ENCODE measurements around the gene GRK7. TPM values are rescaled to one million over a fixed set of nuclear protein-coding genes. Genes with fewer than 3 reads are reported as not detected.

Gene GRK7
- polyA plus RNA-seq, 1 of the 3 experiments (the other 2 are of a cell fraction), result not detected

DNA sequence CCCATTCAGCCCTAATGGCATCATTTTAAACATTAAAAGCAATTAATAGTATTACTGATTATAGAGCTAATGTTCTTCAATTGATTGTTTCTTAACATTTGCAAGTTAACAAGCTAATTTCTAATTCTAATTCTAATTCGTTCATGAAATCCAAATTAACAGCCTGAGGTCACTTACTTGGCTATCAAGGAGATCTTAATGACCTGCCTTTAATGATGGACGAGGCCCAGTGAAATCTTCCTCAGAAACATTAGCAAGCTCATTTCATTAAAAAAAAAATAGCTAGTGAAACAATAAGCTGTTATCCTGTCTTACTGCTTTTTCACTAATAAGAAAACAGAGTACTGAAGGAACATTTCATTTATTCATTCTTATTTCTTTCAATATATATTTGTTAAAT, 40.6 kb upstream of the GRK7 start:
- H3F3A ChIP-seq (replicated peaks; ENCODE audit: insufficient read depth), result no peaks in the 10 kb centered on the region
- no peaks in the 10 kb centered on the region for H3K36me3 ChIP-seq (replicated peaks in 1 of 2; ENCODE audit: control insufficient read depth in 1 of 2, insufficient read depth in 2 of 2, low read length in 1 of 2)
- no peaks in the 10 kb centered on the region for H4K20me1 ChIP-seq (ENCODE audit: insufficient read depth)
- 43% methylated on average over 2 of the region's 2 CpGs for WGBS (ENCODE audit: low lambda C conversion rate)
- no peak overlapping the region for H3K4me2 ChIP-seq
- ChIA-PET CTCF (interaction anchor here (0.8 to 2.8 kb wide), 3 partner anchors 16 to 153 kb away, joined by 3 to 8 read pairs (median 3); partner anchors contain the start of gene RNF7), POLR2A (no interaction called here)
- no peak for DNase-seq
- TF ChIP-seq, protein P1, sequence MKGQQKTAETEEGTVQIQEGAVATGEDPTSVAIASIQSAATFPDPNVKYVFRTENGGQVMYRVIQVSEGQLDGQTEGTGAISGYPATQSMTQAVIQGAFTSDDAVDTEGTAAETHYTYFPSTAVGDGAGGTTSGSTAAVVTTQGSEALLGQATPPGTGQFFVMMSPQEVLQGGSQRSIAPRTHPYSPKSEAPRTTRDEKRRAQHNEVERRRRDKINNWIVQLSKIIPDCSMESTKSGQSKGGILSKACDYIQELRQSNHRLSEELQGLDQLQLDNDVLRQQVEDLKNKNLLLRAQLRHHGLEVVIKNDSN (IDR thresholded peaks at IDR 0.05; ENCODE audit: borderline replicate concordance, low read depth), result no peak
- TF ChIP-seq TEAD4 (IDR thresholded peaks at IDR 0.05; ENCODE audit: borderline replicate concordance, insufficient read depth) (no peak), EP300 (IDR thresholded peaks at IDR 0.05; ENCODE audit: borderline replicate concordance in 1 of 2, low read depth in 1 of 2, low read length in 1 of 2) (no peak), YY1 (IDR thresholded peaks at IDR 0.05; ENCODE audit: low read depth) (no peak), JUND (IDR thresholded peaks at IDR 0.05) (no peak), GATA2 (CRISPR knock-in tag; IDR thresholded peaks at IDR 0.05) (no peak), SMC3 (IDR thresholded peaks at IDR 0.05; ENCODE audit: low read depth, low read length) (no peak), MXI1 (IDR thresholded peaks at IDR 0.05; ENCODE audit: low read depth, low read length) (no peak), CHD2 (IDR thresholded peaks at IDR 0.05; ENCODE audit: low read length, partially characterized antibody) (no peak)
- TF ChIP-seq, protein P2, sequence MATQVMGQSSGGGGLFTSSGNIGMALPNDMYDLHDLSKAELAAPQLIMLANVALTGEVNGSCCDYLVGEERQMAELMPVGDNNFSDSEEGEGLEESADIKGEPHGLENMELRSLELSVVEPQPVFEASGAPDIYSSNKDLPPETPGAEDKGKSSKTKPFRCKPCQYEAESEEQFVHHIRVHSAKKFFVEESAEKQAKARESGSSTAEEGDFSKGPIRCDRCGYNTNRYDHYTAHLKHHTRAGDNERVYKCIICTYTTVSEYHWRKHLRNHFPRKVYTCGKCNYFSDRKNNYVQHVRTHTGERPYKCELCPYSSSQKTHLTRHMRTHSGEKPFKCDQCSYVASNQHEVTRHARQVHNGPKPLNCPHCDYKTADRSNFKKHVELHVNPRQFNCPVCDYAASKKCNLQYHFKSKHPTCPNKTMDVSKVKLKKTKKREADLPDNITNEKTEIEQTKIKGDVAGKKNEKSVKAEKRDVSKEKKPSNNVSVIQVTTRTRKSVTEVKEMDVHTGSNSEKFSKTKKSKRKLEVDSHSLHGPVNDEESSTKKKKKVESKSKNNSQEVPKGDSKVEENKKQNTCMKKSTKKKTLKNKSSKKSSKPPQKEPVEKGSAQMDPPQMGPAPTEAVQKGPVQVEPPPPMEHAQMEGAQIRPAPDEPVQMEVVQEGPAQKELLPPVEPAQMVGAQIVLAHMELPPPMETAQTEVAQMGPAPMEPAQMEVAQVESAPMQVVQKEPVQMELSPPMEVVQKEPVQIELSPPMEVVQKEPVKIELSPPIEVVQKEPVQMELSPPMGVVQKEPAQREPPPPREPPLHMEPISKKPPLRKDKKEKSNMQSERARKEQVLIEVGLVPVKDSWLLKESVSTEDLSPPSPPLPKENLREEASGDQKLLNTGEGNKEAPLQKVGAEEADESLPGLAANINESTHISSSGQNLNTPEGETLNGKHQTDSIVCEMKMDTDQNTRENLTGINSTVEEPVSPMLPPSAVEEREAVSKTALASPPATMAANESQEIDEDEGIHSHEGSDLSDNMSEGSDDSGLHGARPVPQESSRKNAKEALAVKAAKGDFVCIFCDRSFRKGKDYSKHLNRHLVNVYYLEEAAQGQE (IDR thresholded peaks at IDR 0.05; ENCODE audit: low read depth, low read length), result no peak
- H3K79me2 ChIP-seq (ENCODE audit: insufficient read depth), result no peaks in the 10 kb centered on the region
- H3K9me3 ChIP-seq, result no peaks in the 10 kb centered on the region
- no peak overlapping the region for H3K4me3 ChIP-seq (ENCODE audit: low read depth in 2 of 2, low read length in 1 of 2)
- H3K4me1 ChIP-seq (ENCODE audit: control insufficient read depth in 1 of 2, insufficient read depth in 2 of 2, low read depth in 1 of 2, low read length in 1 of 2), result no peaks in the 10 kb centered on the region
- H3K9ac ChIP-seq, result no peak overlapping the region
- no peaks in the 10 kb centered on the region for H3K27me3 ChIP-seq (ENCODE audit: insufficient read depth)
- H3K9me2 ChIP-seq, result no peaks in the 10 kb centered on the region
- H2AFZ ChIP-seq (ENCODE audit: low read depth), result no peak overlapping the region
- H3K27ac ChIP-seq (ENCODE audit: low read depth in 2 of 2, low read length in 1 of 2), result no peak overlapping the region

DNA sequence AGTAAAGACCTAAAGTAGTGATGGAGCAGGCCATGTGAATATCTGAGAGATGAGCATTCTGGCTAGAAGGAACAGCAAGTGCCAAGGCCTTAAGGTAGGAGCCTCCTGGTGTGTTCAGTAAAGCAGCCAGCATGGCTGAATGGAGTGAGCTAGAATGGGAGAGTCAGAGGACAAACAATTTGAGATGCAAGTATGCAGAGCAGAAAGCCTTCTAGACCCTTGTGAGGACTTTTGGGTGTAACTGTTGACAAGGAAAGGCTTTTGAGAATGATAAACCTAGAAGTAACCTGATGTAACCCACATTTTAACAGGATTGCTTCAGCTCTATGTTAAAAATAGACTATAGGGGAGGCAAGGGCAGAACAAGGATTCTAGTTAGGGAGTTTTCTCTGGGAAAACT, 40.0 kb upstream of the GRK7 start:
- Histone ChIP-seq H3K4me2 (no peak overlapping the region), H3F3A (replicated peaks; ENCODE audit: insufficient read depth) (no peaks in the 10 kb centered on the region), H3K79me2 (ENCODE audit: insufficient read depth) (no peaks in the 10 kb centered on the region), H3K9ac (no peak overlapping the region), H2AFZ (ENCODE audit: low read depth) (no peak overlapping the region), H3K9me2 (no peaks in the 10 kb centered on the region), H3K9me3 (no peaks in the 10 kb centered on the region), H3K27me3 (ENCODE audit: insufficient read depth) (no peaks in the 10 kb centered on the region), H3K4me3 (ENCODE audit: low read depth in 2 of 2, low read length in 1 of 2) (no peak overlapping the region), H3K27ac (ENCODE audit: low read depth in 2 of 2, low read length in 1 of 2) (no peak overlapping the region), H3K36me3 (replicated peaks in 1 of 2; ENCODE audit: control insufficient read depth in 1 of 2, insufficient read depth in 2 of 2, low read length in 1 of 2) (no peaks in the 10 kb centered on the region), H4K20me1 (ENCODE audit: insufficient read depth) (no peaks in the 10 kb centered on the region), H3K4me1 (ENCODE audit: control insufficient read depth in 1 of 2, insufficient read depth in 2 of 2, low read depth in 1 of 2, low read length in 1 of 2) (no peaks in the 10 kb centered on the region)
- ChIA-PET POLR2A (no interaction called here), CTCF (interaction anchor here (1.0 to 2.8 kb wide), 2 partner anchors 14 to 15 kb away, joined by 3 to 8 read pairs; partner anchors contain the start of gene RNF7)
- no peak for DNase-seq
- TF ChIP-seq SIN3A (IDR thresholded peaks at IDR 0.05; ENCODE audit: borderline replicate concordance, low read depth, low read length) (no peak), YY1 (IDR thresholded peaks at IDR 0.05; ENCODE audit: low read depth) (no peak), RFX5 (IDR thresholded peaks at IDR 0.05; ENCODE audit: low read length) (no peak), SMC3 (IDR thresholded peaks at IDR 0.05; ENCODE audit: low read depth, low read length) (no peak), ELF1 (IDR thresholded peaks at IDR 0.05) (no peak), FOXJ3 (CRISPR knock-in tag; IDR thresholded peaks at IDR 0.05) (no peak), EZH2phosphoT487 (IDR thresholded peaks at IDR 0.05; ENCODE audit: borderline replicate concordance, low read depth) (no peak), GATA2 (CRISPR knock-in tag; IDR thresholded peaks at IDR 0.05) (no peak), RXRA (IDR thresholded peaks at IDR 0.05; ENCODE audit: borderline replicate concordance, low read depth) (no peak)
- TF ChIP-seq, protein P3, sequence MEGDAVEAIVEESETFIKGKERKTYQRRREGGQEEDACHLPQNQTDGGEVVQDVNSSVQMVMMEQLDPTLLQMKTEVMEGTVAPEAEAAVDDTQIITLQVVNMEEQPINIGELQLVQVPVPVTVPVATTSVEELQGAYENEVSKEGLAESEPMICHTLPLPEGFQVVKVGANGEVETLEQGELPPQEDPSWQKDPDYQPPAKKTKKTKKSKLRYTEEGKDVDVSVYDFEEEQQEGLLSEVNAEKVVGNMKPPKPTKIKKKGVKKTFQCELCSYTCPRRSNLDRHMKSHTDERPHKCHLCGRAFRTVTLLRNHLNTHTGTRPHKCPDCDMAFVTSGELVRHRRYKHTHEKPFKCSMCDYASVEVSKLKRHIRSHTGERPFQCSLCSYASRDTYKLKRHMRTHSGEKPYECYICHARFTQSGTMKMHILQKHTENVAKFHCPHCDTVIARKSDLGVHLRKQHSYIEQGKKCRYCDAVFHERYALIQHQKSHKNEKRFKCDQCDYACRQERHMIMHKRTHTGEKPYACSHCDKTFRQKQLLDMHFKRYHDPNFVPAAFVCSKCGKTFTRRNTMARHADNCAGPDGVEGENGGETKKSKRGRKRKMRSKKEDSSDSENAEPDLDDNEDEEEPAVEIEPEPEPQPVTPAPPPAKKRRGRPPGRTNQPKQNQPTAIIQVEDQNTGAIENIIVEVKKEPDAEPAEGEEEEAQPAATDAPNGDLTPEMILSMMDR (IDR thresholded peaks at IDR 0.05), result no peak
- TF ChIP-seq, protein P4, sequence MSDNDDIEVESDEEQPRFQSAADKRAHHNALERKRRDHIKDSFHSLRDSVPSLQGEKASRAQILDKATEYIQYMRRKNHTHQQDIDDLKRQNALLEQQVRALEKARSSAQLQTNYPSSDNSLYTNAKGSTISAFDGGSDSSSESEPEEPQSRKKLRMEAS (IDR thresholded peaks at IDR 0.05; ENCODE audit: low read depth), result no peak
- TF ChIP-seq, protein P2 (IDR thresholded peaks at IDR 0.05; ENCODE audit: low read depth, low read length), result no peak
